ENCODE data around the gene ALX3.

The ALX3 gene

GRCh38 chr1:110063781-110064180 lies 6.7 kb downstream of the ALX3 start:
- no peak for DNase-seq

DNA sequence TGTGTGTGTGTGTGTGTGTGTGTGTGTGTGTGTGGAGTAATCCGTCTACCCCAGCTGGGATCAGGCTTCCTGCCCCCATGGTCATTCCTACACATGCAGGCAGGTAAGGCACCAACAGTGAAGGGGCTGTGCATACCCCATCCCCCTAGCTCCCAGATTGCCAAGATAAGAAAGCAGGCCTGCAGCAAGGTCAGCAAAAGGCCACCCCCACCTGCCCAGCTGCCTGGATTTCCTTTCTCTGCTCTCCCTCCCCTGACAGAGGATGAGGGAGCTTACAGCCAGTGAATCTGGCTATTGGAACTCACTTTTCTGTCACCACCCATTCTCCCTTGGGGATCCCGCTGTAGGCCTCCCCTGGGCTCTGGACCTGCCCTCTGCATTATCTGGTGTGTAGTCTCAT lies 7.9 kb downstream of the ALX3 start:
- no peak for DNase-seq

DNA sequence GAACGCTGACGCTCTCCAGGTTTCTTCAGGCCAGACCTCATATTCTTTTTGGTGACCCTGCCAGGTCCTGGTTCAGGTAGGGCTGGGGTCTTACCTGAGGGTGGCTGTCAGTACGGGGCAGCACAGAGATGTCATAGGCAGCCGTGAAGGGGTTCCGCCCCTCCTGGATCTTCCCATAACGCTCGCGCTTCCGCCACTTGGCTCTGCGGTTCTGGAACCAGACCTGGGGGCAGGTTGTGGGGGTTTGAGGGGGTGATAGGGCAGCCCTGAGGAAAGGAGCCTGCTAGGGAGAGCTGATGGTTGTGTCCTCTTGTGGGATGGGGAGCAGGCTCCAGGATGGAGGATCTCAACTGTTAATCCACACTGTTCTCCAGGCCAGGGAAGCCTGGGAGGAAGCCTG lies 9.1 kb downstream of the ALX3 start:
- DNase-seq = no peak

GRCh38 chr1:110060662-110061060 lies 9.8 kb downstream of the ALX3 start:
- DNase-seq = no peak

DNA sequence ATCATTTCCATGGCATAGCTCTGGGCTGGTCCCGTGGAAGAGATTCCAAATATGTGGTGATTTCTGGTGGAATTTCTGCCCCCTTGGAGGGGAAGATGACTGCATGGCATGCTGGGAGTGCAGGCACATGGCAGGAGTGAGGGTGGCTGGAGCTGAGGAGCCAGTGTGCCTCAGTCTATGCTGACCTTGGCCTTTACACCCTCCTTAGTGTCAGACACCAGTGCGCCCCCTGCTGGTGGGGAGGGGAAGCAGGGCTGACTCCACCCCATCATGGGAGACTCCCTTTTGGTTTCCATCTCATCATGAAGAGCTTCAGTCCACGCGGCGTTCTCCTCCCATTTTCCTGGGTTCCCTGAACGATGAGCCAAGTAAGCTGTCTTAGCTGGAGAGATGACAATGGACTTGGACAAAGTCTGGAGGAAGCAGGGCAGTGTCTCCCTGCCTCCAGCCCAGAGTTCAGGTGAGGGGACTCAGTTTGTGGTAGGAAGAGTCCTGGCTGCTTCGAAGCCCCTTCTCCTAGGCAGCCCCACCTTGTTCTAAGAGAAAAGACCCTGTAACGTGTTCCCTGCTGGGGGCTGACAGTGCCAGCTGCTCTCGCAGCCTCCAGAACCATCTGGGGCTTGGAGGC lies 10.3 kb downstream of the ALX3 start:
- peak; percentile 41 for DNase-seq

GRCh38 chr1:110059133-110059863 lies 11.2 kb downstream of the ALX3 start:
- DNase-seq = no peak

DNA sequence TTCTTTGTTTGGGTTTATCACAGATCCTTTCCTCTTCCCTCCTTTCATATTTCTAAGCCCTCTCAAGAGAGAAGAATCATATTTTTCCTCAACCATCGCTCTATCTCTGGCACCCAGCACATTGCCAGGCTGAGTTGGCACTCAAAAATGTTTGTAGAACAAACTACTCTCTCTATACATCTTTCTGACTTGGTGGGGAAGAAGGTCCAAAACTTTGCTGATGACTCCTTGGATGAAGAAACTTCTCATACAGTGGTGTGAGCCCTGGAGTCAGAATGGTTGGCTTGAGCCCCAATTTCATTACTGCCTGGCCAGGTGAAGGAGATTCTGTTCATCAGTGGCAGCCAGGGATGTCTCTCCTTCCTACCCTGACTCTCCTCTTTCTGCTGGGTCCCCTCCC lies 11.9 kb downstream of the ALX3 start:
- no peak for DNase-seq

- DNase-seq = no peak
These were observed 12.4 kb downstream of the ALX3 start for GRCh38 chr1:110057963-110058518.

- no peak for DNase-seq
These were observed 13.7 kb downstream of the ALX3 start for GRCh38 chr1:110056776-110057175.

DNA sequence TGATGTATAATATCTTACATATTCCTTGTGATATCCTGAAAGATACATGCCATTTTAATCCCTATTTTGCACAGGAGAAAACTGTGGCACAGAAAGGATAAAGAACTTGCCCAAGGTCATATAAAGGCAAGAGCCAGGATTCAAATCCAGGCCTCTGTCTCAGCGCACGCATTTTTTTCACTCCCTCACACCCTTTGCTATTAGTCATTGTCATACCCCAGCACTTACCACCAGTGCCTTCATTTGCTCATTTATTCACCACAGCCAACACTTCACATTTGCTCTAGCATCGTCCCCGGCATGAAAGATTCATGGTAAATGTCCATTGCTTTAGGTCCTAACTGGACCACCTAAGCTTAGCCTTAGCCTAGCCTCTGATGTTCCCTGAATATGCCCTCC lies 14.2 kb downstream of the ALX3 start:
- no peak for DNase-seq

DNA sequence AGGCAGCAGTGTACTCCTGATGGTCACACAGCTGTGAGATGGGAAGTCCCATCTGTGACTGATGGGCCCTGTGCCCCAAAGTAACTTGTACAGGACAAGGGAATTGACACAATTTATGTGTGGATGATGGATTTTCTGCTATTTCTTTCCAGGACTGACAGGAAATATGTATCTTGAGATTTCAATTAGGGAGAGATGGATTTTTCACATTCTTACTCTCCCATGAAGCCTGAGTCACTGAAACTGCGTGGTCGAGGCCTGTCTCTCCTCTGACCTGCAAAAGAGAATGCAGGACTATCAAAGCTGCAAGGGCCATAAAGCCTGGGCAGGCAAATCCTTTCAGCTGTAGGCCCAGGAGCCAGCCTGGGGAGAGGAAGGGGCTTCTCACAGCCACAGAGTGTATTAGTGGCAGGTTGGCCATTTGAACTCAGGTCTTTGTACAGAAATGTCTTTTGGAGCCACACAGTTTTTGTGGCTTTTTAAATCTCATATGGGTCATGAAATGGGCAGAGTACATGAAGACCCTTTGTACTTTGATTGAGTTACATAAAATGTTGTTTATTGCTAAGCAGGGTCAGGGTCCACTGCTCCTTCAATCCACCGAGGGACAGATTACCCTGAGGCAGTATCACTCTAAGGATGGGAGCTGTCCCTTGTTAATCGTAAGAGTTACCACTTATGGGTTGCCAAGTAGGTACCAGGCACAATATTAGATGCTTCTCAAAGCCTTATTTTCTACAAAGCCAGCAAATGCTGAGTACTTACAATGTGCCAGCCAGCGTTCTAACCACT lies 14.8 kb downstream of the ALX3 start:
- no peak for DNase-seq

- peak; percentile 36 for DNase-seq
These were observed 16.7 kb downstream of the ALX3 start for GRCh38 chr1:110053552-110054428.

DNA sequence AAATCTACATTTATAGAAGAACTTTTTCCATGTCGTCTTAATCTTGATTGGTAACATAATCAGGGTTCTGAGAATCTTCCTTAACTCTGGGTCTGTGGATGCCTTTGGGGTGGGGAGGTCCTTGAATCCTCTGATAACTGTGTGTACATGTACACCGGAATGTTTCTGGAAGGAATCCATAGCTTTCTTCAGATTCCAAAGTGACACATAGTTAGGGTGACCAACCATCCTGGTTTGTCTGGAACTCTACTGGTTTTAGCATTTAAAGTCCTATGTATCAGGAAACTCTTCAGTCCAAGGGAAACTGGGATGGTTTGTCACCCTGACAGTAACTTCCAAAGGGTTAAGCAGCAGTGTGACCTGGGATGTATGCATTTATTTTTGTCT lies 19.2 kb downstream of the ALX3 start:
- DNase-seq = no peak

GRCh38 chr1:110050602-110051261 lies 19.7 kb downstream of the ALX3 start:
- no peak for DNase-seq

DNA sequence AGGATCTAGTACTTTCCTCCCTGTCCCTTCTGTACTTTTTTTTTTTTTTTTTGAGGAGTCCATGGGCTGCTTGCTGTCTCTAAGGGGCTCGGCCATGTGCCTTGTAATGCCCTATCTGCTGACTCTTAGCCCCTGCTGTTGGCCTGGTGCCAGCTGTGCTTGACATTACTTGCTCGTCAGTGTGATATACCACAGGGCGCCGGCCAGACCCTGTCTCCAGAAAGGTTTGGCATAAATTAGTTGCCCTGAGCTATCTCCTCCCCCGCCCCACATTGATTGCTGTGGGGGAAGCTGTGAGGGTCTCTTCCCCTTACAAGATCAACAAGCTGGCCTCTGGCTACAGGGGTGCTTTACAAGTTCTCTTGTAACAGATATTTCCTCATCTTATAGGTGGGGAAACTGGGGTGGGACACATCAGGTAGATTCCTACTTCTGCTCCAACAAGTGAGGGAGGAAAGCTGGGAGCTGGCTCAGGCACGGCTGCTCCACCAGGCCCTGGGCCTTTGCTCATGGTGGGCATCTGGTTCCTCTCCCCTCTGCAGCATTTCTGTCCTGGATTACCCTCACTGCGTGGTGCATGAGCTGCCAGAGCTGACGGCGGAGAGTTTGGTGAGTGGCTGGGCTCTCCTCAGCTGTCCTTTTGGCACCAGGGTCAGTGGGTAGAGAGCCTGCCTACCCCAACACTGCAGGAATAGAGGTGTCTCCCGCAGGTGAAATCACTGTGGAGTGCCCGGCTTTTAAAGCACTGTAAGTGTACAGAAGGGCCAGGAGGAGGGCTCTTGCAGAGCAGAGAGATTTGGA lies 20.5 kb downstream of the ALX3 start:
- DNase-seq = no peak

DNA sequence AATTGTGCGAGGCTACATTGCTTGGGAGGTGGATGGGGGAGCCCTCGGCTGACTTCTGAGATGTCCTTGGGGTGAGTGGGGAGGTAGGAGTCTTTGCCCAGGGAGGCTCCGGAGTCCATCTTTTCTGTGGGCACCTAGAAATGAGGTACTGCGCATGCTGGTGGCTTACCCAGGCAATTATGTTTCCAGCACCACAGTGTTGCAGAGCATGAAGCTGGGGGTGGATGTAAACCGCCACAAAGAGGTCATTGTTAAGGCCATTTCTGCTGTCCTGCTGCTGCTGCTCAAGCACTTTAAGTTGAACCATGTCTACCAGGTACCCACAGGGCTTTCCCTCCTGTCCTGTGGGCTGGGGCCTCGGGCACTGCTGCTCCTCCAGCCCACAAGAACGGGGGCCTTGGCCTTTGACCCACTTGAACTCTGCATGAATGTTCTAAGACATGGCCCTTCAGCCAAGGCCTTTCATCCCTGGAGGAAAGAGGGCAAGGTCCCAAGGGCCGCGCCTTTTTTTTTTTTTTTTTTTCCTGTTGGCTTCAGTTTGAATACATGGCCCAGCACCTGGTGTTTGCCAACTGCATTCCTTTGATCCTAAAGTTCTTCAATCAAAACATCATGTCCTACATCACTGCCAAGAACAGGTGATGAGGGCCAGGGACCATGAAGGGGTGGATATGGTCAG lies 21.4 kb downstream of the ALX3 start:
- no peak for DNase-seq

- no peak for DNase-seq
These were observed 22.2 kb downstream of the ALX3 start for GRCh38 chr1:110048240-110048639.

DNA sequence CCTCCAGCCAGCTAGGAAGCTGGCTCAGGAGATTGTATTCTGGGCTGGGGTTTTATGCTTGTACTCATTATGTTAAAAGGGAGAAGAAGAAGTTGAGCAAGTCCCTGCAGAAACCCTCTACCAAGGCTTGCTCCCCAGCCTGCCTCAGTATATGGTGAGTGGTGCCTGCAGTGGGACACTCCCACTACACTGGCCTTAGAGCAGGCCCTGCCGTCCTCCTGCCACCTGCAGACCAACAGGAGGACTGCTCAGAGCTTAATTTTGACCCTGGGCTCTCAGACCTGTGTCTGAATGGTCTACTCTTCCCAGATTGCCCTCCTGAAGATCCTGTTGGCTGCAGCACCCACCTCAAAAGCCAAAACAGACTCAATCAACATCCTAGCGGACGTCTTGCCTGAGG lies 23.0 kb downstream of the ALX3 start:
- DNase-seq = no peak

DNA sequence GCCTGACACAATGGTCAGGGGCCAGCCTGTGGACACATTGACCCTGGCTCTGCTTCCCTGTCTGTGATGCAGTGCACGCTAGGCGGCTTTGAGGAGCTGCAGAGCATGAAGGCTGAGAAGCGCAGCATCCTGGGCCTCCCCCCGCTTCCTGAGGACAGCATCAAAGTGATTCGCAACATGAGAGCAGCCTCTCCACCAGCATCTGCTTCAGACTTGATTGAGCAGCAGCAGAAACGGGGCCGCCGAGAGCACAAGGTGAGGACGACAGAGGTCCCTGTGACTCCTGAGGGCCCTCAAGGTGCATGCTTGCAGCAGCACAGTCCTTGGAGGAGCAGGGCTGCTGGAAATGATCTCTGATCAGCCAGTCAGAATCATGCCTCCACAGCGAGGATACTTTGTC lies 27.5 kb downstream of the ALX3 start:
- DNase-seq = no peak

DNA sequence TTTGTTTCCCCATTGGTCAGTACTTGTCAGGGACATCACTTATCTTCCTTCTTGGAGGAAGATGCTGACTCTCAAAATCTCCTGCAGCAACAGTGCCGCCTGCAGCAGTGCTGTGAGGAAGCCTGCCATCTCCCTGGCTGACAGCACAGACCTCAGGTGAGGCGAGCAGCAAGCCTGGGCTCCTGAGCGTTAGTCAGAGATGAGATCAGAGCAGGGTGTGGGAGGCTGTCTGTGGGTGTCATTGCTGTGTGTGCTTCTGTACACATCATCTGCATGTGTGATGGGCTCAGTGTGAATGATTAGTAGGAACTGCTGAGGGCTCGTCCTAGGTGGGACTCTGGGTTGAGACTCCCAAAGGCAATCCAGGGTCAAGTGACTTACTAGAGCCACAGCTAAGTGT lies 29.9 kb downstream of the ALX3 start:
- no peak for DNase-seq

DNA sequence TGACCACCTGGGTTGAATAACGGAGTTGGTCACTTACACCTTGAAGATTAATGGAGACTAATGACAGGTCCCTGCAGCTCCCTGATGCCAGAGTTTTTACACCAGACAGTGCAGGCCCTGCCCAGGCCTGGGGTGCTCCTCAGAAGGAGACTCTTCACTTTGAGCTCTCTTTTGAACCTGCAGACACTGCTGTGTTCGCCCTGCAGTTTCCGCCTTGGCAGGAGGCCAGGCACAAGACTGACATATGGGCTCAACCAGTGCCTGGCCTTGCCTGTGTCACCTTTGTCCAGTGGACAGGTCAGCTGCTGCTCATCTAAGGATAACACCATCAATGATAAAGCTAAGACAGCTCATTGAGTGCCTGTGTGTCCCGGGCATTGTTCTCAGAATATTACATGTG lies 30.8 kb downstream of the ALX3 start:
- DNase-seq = no peak
